ENCODE data around the gene SNCG.

GRCh38 chr10:86950349-86950748, 8.1 kb upstream of the SNCG start:
- TF ChIP-seq CTCF (conservative IDR thresholded peaks at IDR 0.05 in 1 of 2, IDR thresholded peaks at IDR 0.05 in 1 of 2; ENCODE audit: extremely low read depth in 1 of 2, insufficient read depth in 1 of 2, low read depth in 1 of 2, low read length in 2 of 2) (no peak), EZH2 (IDR thresholded peaks at IDR 0.05; ENCODE audit: borderline replicate concordance, low read length) (no peak)
